Subcutaneous adipose tissue (tissue), 4 donors: ENCODE measurements around the gene SUGCT. TPM values are rescaled to one million over a fixed set of nuclear protein-coding genes. Genes with fewer than 3 reads are reported as not detected.

Source experiments
- total RNA-seq, 4 donors: library from RNA; depleted of rRNA; stranded (reverse); fragments of >200 nt; gene quantifications; one replicate each; pipeline ENCODE4 v1.1.0, GENCODE V29; 2016
- TF ChIP-seq, protein P1 (sequence below): fragments of 450-650 bp; IDR thresholded peaks from one replicate; pipeline ENCODE4 v1.5.1; 2016; ENCODE audit warnings: low read depth, mild to moderate bottlenecking, control low read depth, antibody characterized with exemption, moderate library complexity

Gene SUGCT
- total RNA-seq, 4 donors from 2014 or later, result 1.1 to 3.1 (median 1.8) TPM

DNA sequence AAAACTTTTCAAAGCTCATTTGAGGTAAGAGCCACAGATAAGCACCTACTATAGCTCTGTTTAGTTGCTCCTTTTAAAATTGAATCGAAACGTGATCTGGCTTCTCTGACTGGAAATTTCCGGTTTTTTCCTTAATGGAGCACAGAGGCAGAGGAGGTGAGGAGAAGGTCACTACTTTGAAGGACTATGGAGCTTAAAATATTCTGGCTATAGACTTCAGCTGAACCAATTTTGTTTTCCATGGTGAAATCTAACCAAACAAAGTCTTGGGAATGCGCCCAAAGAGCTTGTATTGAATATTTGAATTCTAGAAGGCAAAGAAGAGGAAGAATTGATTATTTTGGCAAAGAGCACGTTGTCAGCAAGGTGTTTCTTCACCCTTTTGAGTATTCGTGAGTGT is 711.1 kb downstream of the SUGCT start:
- TF ChIP-seq, protein P1, sequence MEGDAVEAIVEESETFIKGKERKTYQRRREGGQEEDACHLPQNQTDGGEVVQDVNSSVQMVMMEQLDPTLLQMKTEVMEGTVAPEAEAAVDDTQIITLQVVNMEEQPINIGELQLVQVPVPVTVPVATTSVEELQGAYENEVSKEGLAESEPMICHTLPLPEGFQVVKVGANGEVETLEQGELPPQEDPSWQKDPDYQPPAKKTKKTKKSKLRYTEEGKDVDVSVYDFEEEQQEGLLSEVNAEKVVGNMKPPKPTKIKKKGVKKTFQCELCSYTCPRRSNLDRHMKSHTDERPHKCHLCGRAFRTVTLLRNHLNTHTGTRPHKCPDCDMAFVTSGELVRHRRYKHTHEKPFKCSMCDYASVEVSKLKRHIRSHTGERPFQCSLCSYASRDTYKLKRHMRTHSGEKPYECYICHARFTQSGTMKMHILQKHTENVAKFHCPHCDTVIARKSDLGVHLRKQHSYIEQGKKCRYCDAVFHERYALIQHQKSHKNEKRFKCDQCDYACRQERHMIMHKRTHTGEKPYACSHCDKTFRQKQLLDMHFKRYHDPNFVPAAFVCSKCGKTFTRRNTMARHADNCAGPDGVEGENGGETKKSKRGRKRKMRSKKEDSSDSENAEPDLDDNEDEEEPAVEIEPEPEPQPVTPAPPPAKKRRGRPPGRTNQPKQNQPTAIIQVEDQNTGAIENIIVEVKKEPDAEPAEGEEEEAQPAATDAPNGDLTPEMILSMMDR, result no peak

DNA sequence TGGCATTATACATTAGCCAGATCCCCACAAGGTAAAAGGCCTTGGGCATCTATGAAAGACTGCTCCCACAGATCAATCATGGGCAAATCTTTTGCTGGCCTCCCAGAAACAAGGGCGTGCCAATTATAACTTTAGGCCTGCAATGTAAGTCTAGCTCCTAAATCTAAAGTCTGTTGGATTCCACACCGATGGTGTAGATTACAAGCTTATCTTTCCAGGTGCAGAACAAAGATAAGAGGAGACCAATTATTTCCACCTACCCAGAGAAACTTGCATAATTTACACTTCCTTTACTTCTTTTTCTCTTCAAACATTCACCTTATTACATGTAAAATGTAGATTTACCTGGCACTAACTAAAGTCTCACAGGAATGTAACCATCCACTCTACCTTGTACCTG is 713.1 kb downstream of the SUGCT start:
- TF ChIP-seq, protein P1, result no peak

DNA sequence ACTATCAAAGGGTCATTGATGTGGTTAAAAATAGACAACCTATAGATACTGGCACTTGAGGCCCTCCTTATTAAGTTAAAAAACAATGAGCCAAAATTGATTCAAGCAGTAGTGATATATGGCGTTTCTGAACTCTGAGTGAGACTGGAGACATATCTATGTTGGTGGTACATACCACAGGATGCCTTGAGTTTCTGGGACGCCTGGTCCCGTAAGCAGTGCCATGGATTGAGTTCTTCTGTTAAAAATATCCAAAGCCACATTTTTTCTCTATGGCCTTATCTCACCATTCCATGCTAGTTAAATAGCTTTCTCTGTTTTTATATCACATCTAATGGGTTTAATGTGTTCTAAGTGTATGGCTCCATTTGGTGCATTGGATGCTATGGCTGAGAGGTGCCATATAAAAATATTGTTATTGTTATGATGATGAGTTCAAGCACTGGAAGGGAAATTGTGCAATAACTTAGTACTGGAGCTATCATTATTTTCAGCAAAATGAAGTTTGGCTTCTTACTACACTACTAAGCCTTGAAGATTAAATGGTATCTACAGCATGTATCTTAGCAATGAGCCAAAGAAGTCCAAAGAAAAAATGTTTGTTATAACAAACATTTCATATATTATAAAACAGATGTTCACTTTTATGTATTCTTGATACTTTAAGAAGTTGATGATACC is 713.9 kb downstream of the SUGCT start:
- TF ChIP-seq, protein P1, result no peak

DNA sequence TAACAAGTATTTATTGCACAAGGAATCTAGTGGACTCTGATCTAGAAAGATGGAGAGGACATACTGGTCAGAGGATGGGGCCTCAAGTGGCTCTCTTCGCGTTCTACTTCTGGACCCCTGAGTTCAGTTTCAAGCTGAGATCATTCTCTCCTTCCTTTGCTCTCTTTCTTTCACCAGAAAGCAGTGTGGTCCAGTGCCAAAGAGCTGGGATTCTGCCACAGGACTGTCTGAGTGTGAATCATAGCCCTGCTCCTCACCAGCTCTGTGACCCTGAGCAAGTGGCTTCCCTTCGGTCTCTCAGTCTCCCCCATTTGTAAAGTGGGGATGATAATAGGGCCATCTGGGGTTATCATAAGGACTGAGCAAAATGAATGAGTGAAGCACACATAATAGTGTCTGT is 715.2 kb downstream of the SUGCT start:
- TF ChIP-seq, protein P1, result no peak

DNA sequence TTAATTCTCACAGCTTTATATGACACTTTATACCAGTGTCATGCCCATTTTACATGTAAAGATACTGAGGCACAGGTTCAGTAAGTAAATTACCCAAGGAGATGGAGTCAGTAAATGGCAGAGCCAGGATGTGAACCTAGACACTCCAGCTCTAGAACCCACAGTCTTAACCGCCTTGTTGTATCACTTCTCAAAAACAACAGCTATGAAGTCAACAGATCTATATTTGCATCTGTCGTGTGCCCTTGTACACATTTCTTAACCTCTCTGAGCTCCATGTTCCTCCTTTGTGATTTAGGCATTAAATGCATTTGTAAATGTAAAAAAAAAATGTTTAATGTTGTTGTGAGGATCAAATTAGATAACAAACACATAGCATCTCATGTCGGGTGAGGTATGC is 716.2 kb downstream of the SUGCT start:
- TF ChIP-seq, protein P1, result no peak

DNA sequence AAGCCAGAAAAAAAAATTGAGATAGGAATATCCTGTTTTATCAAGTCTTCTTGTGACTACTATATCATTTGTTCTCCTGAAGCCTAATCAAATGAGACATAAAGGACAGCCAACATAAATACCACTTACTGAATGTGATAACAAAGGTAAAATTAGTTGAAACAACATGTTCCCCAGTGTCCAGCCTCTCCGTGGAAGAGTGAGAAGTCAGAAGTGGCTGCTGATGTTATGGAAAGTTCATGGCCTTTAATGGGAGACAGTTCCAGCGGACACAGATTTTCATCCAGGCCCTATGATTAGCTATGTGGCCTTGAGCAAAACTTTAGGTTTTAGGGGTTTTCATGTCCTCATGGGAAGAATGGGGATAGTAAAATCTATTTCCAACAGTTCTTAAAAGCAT is 724.3 kb downstream of the SUGCT start:
- TF ChIP-seq, protein P1, result no peak

DNA sequence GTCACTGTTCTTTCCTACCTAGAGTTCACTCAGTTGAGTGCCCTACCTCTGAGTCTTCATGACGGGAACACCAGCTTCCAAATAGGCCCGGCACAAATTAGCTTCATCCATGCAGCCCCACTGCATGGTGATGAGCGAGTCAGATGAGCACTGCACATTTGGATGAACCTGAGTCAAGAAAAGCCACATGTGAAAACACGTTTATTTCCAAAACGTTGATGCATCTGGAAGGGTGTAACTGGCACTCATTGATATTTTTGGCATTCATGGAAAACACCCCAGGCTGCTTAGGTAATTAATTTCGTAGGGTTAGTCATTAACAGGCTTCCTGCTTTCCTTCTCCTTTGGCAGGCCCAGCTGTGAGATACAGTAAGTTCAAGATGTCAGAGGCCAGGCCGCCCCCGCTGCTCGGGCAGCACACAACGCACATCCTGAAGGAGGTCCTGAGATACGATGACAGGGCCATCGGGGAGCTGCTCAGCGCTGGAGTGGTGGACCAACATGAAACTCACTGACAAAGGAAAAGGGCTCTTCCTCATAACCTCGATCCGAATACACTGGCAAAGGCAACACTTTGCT is 725.2 kb downstream of the SUGCT start:
- TF ChIP-seq, protein P1, result no peak
